Uterus (tissue), 2 donors: Measurements from ENCODE around the gene ZNF784.

Experiments used
- POLR2A ChIP-seq, 2 donors: fragments of 450-650 bp; IDR thresholded peaks; one replicate each; pipeline ENCODE4 v1.6.1; 2016; ENCODE audit warnings: antibody characterized with exemption in 2 of 2, mild to moderate bottlenecking in 1 of 2, moderate library complexity in 1 of 2
- TF ChIP-seq, protein P1 (sequence below), 4 experiments: fragments of 200-600 bp in 2 of 4; fragments of 450-650 bp in 2 of 4; sonication (generic) in 2 of 4; IDR thresholded peaks; one replicate each; pipeline ENCODE4 v1.5.1; 2016 to 2019; ENCODE audit warnings: antibody characterized with exemption in 4 of 4, mild to moderate bottlenecking in 2 of 4, moderate library complexity in 1 of 4

- TF ChIP-seq, protein P1, sequence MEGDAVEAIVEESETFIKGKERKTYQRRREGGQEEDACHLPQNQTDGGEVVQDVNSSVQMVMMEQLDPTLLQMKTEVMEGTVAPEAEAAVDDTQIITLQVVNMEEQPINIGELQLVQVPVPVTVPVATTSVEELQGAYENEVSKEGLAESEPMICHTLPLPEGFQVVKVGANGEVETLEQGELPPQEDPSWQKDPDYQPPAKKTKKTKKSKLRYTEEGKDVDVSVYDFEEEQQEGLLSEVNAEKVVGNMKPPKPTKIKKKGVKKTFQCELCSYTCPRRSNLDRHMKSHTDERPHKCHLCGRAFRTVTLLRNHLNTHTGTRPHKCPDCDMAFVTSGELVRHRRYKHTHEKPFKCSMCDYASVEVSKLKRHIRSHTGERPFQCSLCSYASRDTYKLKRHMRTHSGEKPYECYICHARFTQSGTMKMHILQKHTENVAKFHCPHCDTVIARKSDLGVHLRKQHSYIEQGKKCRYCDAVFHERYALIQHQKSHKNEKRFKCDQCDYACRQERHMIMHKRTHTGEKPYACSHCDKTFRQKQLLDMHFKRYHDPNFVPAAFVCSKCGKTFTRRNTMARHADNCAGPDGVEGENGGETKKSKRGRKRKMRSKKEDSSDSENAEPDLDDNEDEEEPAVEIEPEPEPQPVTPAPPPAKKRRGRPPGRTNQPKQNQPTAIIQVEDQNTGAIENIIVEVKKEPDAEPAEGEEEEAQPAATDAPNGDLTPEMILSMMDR (IDR thresholded peaks at IDR 0.05) = no peak
- no peak for TF ChIP-seq POLR2A (IDR thresholded peaks at IDR 0.05)
Measured at GRCh38 chr19:55654323-55654867, 30.0 kb upstream of the ZNF784 start.
